Measurements from ENCODE around the gene NLGN1.

GRCh38 chr3:174266476-174266875, 868.9 kb downstream of the NLGN1 start:
- TF ChIP-seq EZH2 (IDR thresholded peaks at IDR 0.05; ENCODE audit: insufficient read depth, poor library complexity, severe bottlenecking), result no peak
- TF ChIP-seq EZH2phosphoT487 (IDR thresholded peaks at IDR 0.05; ENCODE audit: insufficient read depth, low read depth), result no peak

All from GM23248 (cell line).